GM23338 (cell line): ENCODE measurements around the gene CMTR1.

ENCODE experiments used
- EZH2 ChIP-seq: fragments of 200-600 bp; sonication (generic); IDR thresholded peaks from one replicate; pipeline ENCODE4 v1.8.0; 2017; ENCODE audit warnings: antibody characterized with exemption, mild to moderate bottlenecking, low read depth; ENCODE audit not compliant: unreplicated experiment
- EZH2phosphoT487 ChIP-seq: fragments of 200-600 bp; sonication (generic); IDR thresholded peaks from one replicate; pipeline ENCODE4 v1.8.1; 2018; ENCODE audit warnings: antibody characterized with exemption; ENCODE audit not compliant: unreplicated experiment
- TF ChIP-seq, protein P1 (sequence below), 2 experiments: fragments of 200-600 bp in 1 of 2; sonication (generic) in 1 of 2; conservative IDR thresholded peaks; 2 replicates each; pipeline versions ENCODE4 v1.5.1 to v1.6.1; 2016 to 2017; ENCODE audit warnings: antibody characterized with exemption in 2 of 2, low read depth in 2 of 2, mild to moderate bottlenecking in 2 of 2, moderate library complexity in 1 of 2

DNA sequence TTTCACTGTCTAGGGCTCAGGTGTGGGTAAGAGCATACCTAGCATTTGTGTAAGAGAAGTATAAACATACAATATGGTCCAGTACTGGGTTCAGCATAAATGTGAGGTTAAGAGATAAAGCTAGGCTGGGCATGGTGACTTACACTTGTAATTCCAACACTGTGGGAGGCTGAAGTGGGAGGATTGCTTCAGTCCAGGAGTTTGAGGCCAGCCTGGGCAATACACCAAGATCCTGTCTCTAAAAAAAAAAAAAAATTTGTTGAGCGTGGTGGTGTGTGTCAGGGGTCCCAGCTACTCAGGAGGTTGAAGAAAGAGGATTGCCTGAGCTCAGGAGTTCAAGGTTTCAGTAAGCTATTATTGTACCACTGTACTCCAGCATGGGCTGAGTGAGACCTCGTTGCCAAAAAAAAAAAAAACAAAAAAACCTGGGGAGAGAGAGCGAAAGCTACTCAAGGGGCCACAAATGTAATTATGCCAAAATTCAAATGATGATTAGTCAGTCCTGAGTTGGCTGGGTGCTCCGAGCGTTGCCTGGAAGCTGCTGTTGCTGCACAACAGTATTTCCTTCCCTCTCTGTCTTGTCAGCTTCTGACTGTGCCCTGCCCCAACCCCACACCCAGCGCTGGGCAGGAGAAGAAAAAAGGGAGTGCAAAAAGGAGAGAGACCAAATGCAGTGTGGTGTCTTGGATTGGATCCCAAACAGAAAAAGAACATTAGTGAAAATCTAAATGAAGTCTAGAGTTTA is 24.0 kb downstream of the CMTR1 start:
- TF ChIP-seq, protein P1, sequence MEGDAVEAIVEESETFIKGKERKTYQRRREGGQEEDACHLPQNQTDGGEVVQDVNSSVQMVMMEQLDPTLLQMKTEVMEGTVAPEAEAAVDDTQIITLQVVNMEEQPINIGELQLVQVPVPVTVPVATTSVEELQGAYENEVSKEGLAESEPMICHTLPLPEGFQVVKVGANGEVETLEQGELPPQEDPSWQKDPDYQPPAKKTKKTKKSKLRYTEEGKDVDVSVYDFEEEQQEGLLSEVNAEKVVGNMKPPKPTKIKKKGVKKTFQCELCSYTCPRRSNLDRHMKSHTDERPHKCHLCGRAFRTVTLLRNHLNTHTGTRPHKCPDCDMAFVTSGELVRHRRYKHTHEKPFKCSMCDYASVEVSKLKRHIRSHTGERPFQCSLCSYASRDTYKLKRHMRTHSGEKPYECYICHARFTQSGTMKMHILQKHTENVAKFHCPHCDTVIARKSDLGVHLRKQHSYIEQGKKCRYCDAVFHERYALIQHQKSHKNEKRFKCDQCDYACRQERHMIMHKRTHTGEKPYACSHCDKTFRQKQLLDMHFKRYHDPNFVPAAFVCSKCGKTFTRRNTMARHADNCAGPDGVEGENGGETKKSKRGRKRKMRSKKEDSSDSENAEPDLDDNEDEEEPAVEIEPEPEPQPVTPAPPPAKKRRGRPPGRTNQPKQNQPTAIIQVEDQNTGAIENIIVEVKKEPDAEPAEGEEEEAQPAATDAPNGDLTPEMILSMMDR (conservative IDR thresholded peaks at IDR 0.05; ENCODE audit: low read depth in 2 of 2), result no peak
- TF ChIP-seq EZH2 (no peak), EZH2phosphoT487 (no peak)
